Measurements from ENCODE around the gene PI4KB. TPM values are rescaled to one million over a fixed set of nuclear protein-coding genes. Genes with fewer than 3 reads are reported as not detected.
A peak's percentile ranks its signal among the peaks of the same experiment; 100 is the strongest.
"Not testable (repeated sequence)": the region's sequence is repeated elsewhere in the genome, so short reads cannot be mapped to it uniquely, and the experiment has no call there.

PI4KB gene
- total RNA-seq, 4 donors from 2014 or later, result 65.5 to 98.1 (median 77.3) TPM

DNA sequence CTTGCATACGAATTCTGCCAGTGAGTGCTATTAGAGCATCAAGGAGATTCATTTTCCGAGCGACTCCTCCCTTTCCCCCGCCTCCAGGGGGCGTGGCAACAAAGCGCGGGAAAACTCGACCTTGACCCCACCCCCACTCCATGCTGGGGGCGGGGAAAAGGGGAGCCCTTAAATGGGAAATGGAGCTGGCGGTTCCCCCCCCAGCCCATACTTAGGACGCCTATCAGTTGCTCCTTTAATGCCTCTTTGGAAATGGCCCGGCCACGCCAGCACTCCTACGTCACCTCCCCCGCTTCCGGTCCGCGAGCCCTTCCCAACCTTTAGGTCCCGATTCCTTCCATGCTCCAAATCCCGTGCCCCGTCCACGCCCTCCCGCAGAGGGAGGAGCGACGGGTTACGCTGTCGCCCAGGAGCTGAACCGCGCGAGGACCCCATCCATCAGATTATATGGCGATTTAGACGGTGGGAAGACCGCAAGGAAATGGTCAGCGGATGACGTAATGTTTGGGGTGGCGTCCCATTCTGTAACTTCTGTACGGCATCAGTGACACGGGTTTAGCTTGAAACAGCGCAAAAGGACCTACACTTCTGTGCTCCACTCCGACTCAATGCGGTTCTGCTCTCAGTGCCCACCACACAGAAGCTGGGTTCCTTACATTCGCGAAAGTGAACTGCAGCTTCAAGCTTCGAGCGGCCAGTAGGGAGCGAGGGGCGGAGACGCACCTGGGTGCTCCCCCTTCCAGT lies 45.8 kb downstream of the PI4KB start:
- H3K4me3 ChIP-seq, result peak overlapping the region; percentile 70 to 81 (median 74)
- H3K27ac ChIP-seq, result peak overlapping the region; percentile 90 to 96 (median 94)
- intact Hi-C loops (cut with DNase I; ENCODE audit: low total_unique reads) (loop anchor here (1.0 to 5.0 kb wide), 7 partner anchors 27 to 551 kb away; partner anchors contain the start of genes PI4KB, PSMB4, PSMD4 and RFX5), in situ Hi-C loops (cut with MboI; ENCODE audit: low sequenced_read_pairs in 4 of 4) (no loop called here)
- DNase-seq (peak; percentile 95 to 98), ATAC-seq (peak; percentile 74 to 79)
- H3K4me1 ChIP-seq, result peaks cover 10 to 21% of the 10 kb centered on the region in 2 donors
- H3K9me3 ChIP-seq, result no peaks in the 10 kb centered on the region
- no peaks in the 10 kb centered on the region for H3K27me3 ChIP-seq
- TF ChIP-seq, protein P1, sequence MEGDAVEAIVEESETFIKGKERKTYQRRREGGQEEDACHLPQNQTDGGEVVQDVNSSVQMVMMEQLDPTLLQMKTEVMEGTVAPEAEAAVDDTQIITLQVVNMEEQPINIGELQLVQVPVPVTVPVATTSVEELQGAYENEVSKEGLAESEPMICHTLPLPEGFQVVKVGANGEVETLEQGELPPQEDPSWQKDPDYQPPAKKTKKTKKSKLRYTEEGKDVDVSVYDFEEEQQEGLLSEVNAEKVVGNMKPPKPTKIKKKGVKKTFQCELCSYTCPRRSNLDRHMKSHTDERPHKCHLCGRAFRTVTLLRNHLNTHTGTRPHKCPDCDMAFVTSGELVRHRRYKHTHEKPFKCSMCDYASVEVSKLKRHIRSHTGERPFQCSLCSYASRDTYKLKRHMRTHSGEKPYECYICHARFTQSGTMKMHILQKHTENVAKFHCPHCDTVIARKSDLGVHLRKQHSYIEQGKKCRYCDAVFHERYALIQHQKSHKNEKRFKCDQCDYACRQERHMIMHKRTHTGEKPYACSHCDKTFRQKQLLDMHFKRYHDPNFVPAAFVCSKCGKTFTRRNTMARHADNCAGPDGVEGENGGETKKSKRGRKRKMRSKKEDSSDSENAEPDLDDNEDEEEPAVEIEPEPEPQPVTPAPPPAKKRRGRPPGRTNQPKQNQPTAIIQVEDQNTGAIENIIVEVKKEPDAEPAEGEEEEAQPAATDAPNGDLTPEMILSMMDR (IDR thresholded peaks at IDR 0.05 in 4 of 5, conservative IDR thresholded peaks at IDR 0.05 in 1 of 5), result peak in 4 of 5 experiments; percentile 52 to 82 (median 57)
- TF ChIP-seq POLR2A (IDR thresholded peaks at IDR 0.05), result peak; percentile 56 to 74
- H3K36me3 ChIP-seq, result peaks cover 0 to 2% of the 10 kb centered on the region in 2 donors

DNA sequence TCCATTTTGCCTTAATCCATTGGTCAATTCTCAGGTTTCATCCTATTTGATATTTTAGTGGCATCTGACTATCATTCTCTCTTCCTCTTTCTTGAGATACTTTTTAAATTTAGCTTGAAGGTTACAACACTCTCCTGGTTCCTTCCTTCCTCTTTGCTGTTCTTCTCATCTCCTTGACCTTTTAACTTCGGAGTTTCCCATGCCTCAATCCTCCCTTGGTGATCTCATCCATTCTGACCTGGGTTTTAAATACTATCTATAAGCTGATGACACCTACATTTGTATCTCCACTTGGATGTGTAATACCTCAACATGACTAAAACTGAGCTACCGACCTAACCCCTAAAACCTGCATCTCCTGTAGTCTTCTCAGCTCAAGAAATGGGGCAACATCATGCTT lies 50.0 kb downstream of the PI4KB start:
- Histone ChIP-seq H3K4me1 (peaks cover 0 to 4% of the 10 kb centered on the region in 2 donors), H3K27ac (no peak overlapping the region), H3K4me3 (no peak overlapping the region), H3K9me3 (no peaks in the 10 kb centered on the region), H3K36me3 (peaks cover 0 to 15% of the 10 kb centered on the region in 2 donors), H3K27me3 (no peaks in the 10 kb centered on the region)
- DNase-seq (no peak), ATAC-seq (no peak)
- in situ Hi-C loops (cut with MboI; ENCODE audit: low sequenced_read_pairs in 4 of 4) (no loop called here), intact Hi-C loops (cut with DNase I; ENCODE audit: low total_unique reads) (no loop called here)
- no peak for TF ChIP-seq POLR2A (IDR thresholded peaks at IDR 0.05)
- TF ChIP-seq, protein P1 (IDR thresholded peaks at IDR 0.05 in 4 of 5, conservative IDR thresholded peaks at IDR 0.05 in 1 of 5), result no peak

DNA sequence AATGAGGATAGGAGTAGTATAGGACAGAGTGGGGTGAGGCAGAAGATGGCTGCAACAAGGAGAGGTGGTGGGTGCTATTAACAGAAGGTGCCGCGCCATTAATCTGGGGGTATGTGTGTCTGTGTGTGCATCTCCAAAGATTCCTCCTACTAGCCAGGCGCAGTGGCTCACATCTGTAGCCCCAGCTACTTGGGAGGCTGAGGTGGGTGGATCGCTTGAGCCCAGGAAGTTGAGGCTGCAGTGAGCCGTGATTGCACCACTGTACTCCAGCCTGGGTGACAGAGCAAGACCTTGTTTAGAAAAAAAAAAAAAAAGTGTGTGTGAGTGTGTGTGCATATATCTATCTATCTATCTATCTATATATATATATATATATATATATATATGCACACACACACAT lies 51.9 kb downstream of the PI4KB start:
- intact Hi-C loops (cut with DNase I; ENCODE audit: low total_unique reads); H3K4me1 ChIP-seq; ATAC-seq; in situ Hi-C loops (cut with MboI; ENCODE audit: low sequenced_read_pairs in 4 of 4); H3K27ac ChIP-seq; H3K9me3 ChIP-seq; H3K4me3 ChIP-seq; DNase-seq; H3K27me3 ChIP-seq: not testable (repeated sequence)
- H3K36me3 ChIP-seq, result peaks cover 0 to 28% of the 10 kb centered on the region in 2 donors

DNA sequence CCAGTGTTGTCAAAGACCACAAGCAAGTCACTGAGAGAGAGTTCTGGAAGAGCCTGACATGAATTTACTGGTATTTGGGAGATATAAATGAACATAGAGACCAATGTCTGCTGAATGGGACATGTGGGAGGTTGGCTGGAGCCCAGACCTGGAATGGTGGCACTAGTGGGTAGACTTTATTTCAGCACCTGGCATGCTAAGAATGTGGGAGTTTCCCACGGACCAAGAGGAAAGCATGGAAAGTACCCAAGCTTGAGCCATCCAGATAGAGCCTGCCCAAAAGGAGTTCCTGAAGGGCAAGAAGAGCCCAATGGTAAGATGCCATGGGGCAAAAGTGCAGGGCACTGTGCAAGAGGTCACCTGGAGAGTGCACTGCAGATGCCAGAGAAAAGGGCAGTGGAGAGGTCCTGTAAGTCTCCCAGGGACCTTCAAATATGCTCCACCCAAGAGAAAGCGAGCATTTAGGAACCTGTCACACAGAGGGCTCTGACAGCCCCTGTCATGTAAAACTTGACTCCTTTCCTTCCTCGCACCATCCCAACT lies 53.2 kb downstream of the PI4KB start:
- Histone ChIP-seq H3K9me3 (no peaks in the 10 kb centered on the region), H3K4me1 (no peaks in the 10 kb centered on the region), H3K36me3 (peaks cover 0 to 38% of the 10 kb centered on the region in 2 donors), H3K27me3 (no peaks in the 10 kb centered on the region), H3K4me3 (no peak overlapping the region), H3K27ac (no peak overlapping the region)
- DNase-seq, result no peak
- TF ChIP-seq POLR2A (IDR thresholded peaks at IDR 0.05), result no peak
- TF ChIP-seq, protein P1 (IDR thresholded peaks at IDR 0.05 in 4 of 5, conservative IDR thresholded peaks at IDR 0.05 in 1 of 5), result no peak
- in situ Hi-C loops (cut with MboI; ENCODE audit: low sequenced_read_pairs in 4 of 4), result no loop called here
- no peak for ATAC-seq
- intact Hi-C loops (cut with DNase I; ENCODE audit: low total_unique reads), result no loop called here

DNA sequence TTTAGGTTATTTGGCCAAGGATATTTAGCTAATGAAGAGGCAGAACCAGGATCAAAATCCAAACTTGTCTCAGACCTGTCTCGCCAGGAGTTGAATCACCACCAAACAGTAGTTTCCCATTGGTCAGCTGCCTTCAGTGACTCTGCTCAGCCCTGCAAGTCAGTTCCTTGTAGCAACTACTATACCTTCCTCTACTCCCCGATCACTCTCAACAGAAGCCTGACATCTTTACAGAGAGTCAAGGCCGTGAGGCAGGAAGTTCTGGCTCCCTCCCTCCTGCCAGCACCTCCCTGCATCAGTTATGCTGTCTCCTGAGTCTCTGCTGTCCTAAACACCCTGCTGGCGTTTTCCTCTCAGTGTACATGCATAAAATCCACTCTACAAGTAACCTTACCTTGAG lies 59.5 kb downstream of the PI4KB start:
- in situ Hi-C loops (cut with MboI; ENCODE audit: low sequenced_read_pairs in 4 of 4), result no loop called here
- intact Hi-C loops (cut with DNase I; ENCODE audit: low total_unique reads), result no loop called here
- TF ChIP-seq, protein P1 (IDR thresholded peaks at IDR 0.05 in 4 of 5, conservative IDR thresholded peaks at IDR 0.05 in 1 of 5), result no peak
- TF ChIP-seq POLR2A (IDR thresholded peaks at IDR 0.05), result no peak
- Histone ChIP-seq H3K4me3 (no peak overlapping the region), H3K27me3 (no peaks in the 10 kb centered on the region), H3K9me3 (no peaks in the 10 kb centered on the region), H3K27ac (no peak overlapping the region), H3K36me3 (peaks cover 0 to 90% of the 10 kb centered on the region in 2 donors), H3K4me1 (no peaks in the 10 kb centered on the region)
- DNase-seq, result no peak
- ATAC-seq, result no peak
